ENCODE data around the gene COL6A5.

The COL6A5 gene

DNA sequence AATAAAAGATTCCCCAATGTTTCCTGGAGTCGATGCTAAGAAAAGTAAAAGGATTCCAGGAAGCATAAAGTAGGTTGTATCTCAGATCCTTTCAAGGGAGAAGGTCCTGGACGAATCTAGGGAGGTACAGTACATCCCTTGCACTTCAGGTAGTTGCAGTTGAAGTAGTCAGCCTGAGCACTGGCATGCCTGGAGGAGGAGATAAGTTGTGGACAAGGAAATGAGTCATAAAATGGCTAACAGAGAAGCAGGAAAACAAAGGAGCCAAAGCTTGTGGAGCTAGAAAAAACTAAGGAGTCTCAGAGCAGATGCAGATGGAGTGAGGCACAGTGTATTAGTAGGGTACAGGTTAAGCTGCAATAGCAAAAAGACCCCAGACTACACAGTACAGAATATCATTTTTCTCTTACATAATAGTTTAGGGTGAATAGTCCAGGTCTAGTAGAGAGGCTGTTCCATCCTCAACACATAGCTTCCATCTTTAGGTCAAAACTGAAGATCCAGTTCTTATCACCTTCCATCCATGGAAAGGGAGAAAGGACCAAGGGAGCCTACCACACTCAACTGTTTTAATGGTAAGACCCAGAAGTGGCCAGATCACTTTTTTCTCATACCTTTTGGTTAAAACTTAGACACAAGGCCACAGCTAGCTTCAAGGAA lies 41.3 kb downstream of the COL6A5 start:
- no peak for DNase-seq (ENCODE audit: low spot score)
- TF ChIP-seq, protein P1, sequence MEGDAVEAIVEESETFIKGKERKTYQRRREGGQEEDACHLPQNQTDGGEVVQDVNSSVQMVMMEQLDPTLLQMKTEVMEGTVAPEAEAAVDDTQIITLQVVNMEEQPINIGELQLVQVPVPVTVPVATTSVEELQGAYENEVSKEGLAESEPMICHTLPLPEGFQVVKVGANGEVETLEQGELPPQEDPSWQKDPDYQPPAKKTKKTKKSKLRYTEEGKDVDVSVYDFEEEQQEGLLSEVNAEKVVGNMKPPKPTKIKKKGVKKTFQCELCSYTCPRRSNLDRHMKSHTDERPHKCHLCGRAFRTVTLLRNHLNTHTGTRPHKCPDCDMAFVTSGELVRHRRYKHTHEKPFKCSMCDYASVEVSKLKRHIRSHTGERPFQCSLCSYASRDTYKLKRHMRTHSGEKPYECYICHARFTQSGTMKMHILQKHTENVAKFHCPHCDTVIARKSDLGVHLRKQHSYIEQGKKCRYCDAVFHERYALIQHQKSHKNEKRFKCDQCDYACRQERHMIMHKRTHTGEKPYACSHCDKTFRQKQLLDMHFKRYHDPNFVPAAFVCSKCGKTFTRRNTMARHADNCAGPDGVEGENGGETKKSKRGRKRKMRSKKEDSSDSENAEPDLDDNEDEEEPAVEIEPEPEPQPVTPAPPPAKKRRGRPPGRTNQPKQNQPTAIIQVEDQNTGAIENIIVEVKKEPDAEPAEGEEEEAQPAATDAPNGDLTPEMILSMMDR (IDR thresholded peaks at IDR 0.05; ENCODE audit: extremely low read depth, missing control alignments): no peak

DNA sequence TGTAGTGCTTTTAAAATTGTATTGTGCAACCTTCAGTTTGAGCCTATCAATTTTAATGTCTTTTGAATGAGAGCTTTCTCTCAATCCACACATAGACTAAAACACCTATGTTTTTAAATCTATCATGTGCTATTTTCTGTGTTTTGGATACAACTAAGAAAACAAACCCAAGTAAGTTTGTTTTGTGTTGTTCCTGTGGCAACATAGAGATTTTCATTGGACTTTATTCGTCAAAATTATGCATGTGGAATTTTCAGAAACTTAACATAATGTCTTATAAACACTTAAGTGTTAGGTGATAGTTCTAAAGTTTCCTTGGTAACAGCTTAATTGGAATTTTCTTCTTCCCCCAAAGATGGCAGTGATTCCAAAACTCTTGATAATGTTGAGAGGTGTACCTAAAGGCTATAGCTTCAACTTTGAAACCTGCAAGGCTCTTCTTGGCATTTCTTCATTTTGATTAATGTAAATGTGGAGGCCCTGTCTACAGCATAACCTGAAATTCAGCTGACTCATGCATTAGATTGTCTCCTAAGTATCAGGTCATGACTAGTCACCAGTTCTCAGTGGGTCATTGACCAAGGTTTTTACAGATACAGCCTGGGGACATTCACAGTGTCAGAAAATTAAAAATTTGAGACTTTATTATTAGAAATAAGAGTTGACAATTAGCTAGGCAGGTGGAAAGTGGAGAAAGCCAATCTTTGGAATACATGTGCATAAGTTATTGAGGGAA lies 44.4 kb downstream of the COL6A5 start:
- no peak for DNase-seq (ENCODE audit: low spot score)
- TF ChIP-seq, protein P1 (IDR thresholded peaks at IDR 0.05; ENCODE audit: extremely low read depth, missing control alignments): no peak

DNA sequence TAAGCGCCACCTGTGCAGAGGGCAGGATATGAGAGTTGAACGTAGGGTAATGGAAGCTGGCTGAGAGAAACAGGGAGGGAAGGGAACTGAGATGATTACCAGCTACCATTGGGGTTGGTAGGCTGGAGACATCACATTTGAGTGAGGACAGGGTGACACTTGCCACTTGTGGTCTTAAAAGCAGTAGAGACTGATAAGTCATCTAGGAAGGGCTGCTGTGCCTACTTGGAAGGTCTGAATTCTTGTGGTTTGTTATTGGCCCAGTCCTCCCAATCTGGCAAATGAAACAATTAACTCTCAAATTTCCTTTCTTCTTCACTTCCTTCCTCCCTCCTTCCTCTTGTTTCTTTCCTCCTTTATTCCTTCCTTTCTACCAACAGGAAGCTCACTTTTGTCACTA lies 46.8 kb downstream of the COL6A5 start:
- DNase-seq (ENCODE audit: low spot score): no peak

DNA sequence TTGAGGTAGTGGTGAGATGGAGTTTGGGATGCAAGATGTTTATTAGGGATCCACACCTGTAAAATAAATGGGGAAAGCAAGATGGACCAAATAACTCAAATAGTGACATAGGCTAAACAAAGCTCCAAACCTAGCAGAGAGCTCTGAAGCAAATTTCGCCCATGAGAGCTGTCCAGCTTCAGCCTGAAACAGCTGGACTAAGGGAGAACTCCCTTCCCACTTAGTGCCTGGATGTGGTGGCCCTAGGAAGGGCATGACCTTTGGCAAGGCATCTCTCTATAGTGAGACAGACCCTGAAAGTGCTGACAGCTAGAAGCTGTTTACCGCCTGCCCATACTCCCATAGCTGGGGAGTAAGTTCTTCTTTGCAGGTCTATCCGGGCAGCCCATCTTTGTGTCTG lies 48.1 kb downstream of the COL6A5 start:
- DNase-seq (ENCODE audit: low spot score): no peak
- TF ChIP-seq, protein P1 (IDR thresholded peaks at IDR 0.05; ENCODE audit: extremely low read depth, missing control alignments): no peak

More for the DNA sequence above, 46.8 kb downstream of the COL6A5 start:
- TF ChIP-seq, protein P1 (IDR thresholded peaks at IDR 0.05; ENCODE audit: extremely low read depth, missing control alignments): no peak

DNA sequence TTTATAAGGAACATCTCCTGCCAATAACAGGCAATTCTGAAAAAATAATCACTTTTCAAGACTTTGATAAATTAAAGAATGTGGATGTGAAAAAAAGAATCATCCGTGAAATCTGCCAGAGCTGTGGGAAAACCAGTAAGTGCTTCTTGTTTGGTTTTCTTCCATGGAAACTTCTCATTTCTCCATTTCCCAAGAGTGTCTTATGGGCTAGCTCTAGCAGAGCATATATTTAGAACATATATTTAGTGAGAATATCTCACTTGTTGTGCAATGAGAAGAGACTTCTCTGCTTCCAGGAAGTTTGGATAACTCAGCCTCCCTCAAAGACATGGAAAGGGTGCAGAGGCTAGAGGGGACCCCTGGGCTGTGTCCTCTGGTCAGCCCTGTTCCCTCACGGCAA lies 49.9 kb downstream of the COL6A5 start:
- TF ChIP-seq, protein P1 (IDR thresholded peaks at IDR 0.05; ENCODE audit: extremely low read depth, missing control alignments): no peak
- DNase-seq (ENCODE audit: low spot score): no peak

DNA sequence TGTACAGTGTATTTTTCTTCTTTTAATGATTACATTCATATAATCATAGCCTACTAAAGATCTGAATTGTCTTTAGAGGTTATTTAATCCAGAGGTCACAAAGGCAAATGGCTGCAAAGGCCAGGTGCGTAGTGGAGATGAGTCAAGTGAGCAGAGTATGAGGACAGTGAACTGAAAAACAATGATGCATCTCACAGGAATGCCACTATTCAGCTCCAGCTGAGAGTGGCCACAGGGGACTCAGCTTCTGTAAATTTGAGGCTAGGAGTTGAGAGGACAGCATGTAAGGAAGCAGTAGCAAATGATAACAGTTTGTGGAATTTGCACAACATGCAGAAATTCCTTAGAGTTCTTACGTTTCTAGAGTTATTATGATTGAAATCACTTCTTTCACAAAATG lies 50.4 kb downstream of the COL6A5 start:
- no peak for DNase-seq (ENCODE audit: low spot score)
- TF ChIP-seq, protein P1 (IDR thresholded peaks at IDR 0.05; ENCODE audit: extremely low read depth, missing control alignments): no peak

DNA sequence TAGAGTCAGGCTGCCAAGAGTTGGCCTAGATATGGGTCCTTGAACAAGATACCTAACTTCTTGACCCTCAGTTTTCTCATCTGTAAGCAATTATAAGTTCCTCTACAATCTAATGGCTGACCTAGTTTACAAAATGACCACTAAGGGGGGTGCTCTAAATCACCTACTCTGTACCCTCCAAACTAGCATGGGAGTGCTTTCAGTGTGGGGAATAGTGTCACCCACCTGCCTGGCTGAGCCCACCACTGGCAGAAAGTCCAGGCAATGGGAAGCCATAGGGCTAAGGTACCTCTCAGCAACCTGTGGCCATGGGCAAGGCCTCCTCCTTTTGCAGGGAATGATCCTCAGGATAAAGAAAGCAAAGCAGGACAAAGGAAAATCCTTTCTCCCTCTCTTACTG lies 58.9 kb downstream of the COL6A5 start:
- TF ChIP-seq, protein P1 (IDR thresholded peaks at IDR 0.05; ENCODE audit: extremely low read depth, missing control alignments): no peak
- DNase-seq (ENCODE audit: low spot score): no peak

Data from GM20000 (cell line).